Immature natural killer cell (primary cell): ENCODE measurements around the gene ITGAD. TPM values are rescaled to one million over a fixed set of nuclear protein-coding genes. Genes with fewer than 3 reads are reported as not detected.

Source experiments
- DNase-seq, 3 donors: peaks; one replicate each; pipeline ENCODE4 v3.0.0; 2022; ENCODE audit warnings: mixed read lengths in 1 of 3
- H3K27ac Mint-ChIP-seq, 6 donors: one replicate each; pipeline ENCODE4 v1.8.0; 2020; ENCODE audit warnings: mixed read lengths in 6 of 6, mild to moderate bottlenecking in 5 of 6, inconsistent platforms in 4 of 6, moderate library complexity in 3 of 6
- H3K27me3 Mint-ChIP-seq, 3 donors: one replicate each; pipeline ENCODE4 v1.8.0; 2020 to 2021; ENCODE audit warnings: low read depth in 3 of 3, mild to moderate bottlenecking in 3 of 3, mixed read lengths in 3 of 3, moderate library complexity in 3 of 3, inconsistent platforms in 1 of 3
- H3K36me3 Mint-ChIP-seq, 3 donors: one replicate each; pipeline ENCODE4 v1.8.0; 2020; ENCODE audit warnings: mixed read lengths in 3 of 3, inconsistent platforms in 2 of 3, mild to moderate bottlenecking in 2 of 3
- H3K4me1 Mint-ChIP-seq, 2 donors: one replicate each; pipeline ENCODE4 v1.8.0; 2020; ENCODE audit warnings: inconsistent platforms in 2 of 2, mild to moderate bottlenecking in 2 of 2, mixed read lengths in 2 of 2, moderate library complexity in 1 of 2
- H3K4me3 Mint-ChIP-seq, 5 donors: one replicate each; pipeline ENCODE4 v1.8.0; 2020; ENCODE audit warnings: mild to moderate bottlenecking in 5 of 5, mixed read lengths in 5 of 5, inconsistent platforms in 3 of 5, moderate library complexity in 3 of 5
- H3K9me3 Mint-ChIP-seq, 6 donors: one replicate each; pipeline ENCODE4 v1.8.0; 2020; ENCODE audit warnings: mild to moderate bottlenecking in 6 of 6, mixed read lengths in 6 of 6, inconsistent platforms in 4 of 6, moderate library complexity in 3 of 6
- polyA plus RNA-seq, 3 donors: library from polyadenylated mRNA; unstranded; fragments of 300-500 nt; fragmentation: Illumina TruSeq; gene quantifications; one replicate each; pipeline ENCODE4 v1.2.3, GENCODE V29; 2021

The ITGAD gene
- polyA plus RNA-seq, 3 donors from 2014 or later: 0.27 to 0.47 TPM; not detected in 1

- Mint-ChIP-seq H3K4me3 (no peak overlapping the region), H3K36me3 (peaks cover 5 to 18% (median 16%) of the 10 kb centered on the region in 3 donors)
- DNase-seq: no peak
Measured at GRCh38 chr16:31465788-31466370, 72.7 kb downstream of the ITGAD start.

GRCh38 chr16:31466381-31466841 is 73.3 kb downstream of the ITGAD start:
- H3K27me3 Mint-ChIP-seq: peaks cover 1 to 2% (median 2%) of the 10 kb centered on the region in 3 donors
- peaks cover 1 to 4% of the 10 kb centered on the region in 2 donors for H3K4me1 Mint-ChIP-seq
- H3K4me3 Mint-ChIP-seq: no peak overlapping the region
- H3K9me3 Mint-ChIP-seq: no peaks in the 10 kb centered on the region
- peaks cover 5 to 18% (median 16%) of the 10 kb centered on the region in 3 donors for H3K36me3 Mint-ChIP-seq
- no peak for DNase-seq
- H3K27ac Mint-ChIP-seq: no peak overlapping the region

More at GRCh38 chr16:31465788-31466370, 72.7 kb downstream of the ITGAD start:
- peaks cover 1 to 2% (median 2%) of the 10 kb centered on the region in 3 donors for H3K27me3 Mint-ChIP-seq
- H3K9me3 Mint-ChIP-seq: no peaks in the 10 kb centered on the region
- peaks cover 3 to 7% of the 10 kb centered on the region in 2 donors for H3K4me1 Mint-ChIP-seq
- H3K27ac Mint-ChIP-seq: no peak overlapping the region

- H3K36me3 Mint-ChIP-seq: peaks cover 5 to 18% (median 16%) of the 10 kb centered on the region in 3 donors
- no peak for DNase-seq
- no peak overlapping the region for H3K4me3 Mint-ChIP-seq
- peak overlapping the region in 2 of 6 donors; percentile 34 to 48 for H3K27ac Mint-ChIP-seq
- peaks cover 0 to 4% of the 10 kb centered on the region in 2 donors for H3K4me1 Mint-ChIP-seq
- no peaks in the 10 kb centered on the region for H3K9me3 Mint-ChIP-seq
- peaks cover 2 to 3% (median 3%) of the 10 kb centered on the region in 3 donors for H3K27me3 Mint-ChIP-seq
Measured at GRCh38 chr16:31467151-31467773, 74.1 kb downstream of the ITGAD start.

DNA sequence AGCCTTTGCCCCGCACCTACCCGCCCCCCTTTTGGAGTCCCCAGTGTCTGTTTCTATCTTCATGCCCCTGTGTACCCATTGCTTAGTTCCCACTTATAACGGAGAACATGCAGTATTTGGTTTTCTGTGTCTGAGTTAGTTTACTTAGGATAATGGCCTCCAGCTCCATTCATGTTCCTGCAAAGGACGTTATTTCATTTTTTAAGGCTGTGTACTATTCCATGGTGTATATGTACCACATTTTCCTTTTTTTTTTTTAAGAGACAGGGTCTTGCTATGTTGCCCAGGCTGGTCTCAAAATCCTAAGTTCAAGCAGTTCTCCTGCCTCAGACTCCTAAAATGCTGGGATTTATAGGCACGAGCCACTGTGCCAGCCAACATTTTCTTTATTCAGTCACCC is 74.7 kb downstream of the ITGAD start:
- peaks cover 7 to 8% (median 7%) of the 10 kb centered on the region in 3 donors for H3K27me3 Mint-ChIP-seq
- no peak for DNase-seq
- H3K9me3 Mint-ChIP-seq: no peaks in the 10 kb centered on the region
- H3K36me3 Mint-ChIP-seq: peaks cover 2 to 17% (median 16%) of the 10 kb centered on the region in 3 donors
- H3K27ac Mint-ChIP-seq: no peak overlapping the region
- H3K4me1 Mint-ChIP-seq: peaks cover 0 to 9% of the 10 kb centered on the region in 2 donors
- no peak overlapping the region for H3K4me3 Mint-ChIP-seq

DNA sequence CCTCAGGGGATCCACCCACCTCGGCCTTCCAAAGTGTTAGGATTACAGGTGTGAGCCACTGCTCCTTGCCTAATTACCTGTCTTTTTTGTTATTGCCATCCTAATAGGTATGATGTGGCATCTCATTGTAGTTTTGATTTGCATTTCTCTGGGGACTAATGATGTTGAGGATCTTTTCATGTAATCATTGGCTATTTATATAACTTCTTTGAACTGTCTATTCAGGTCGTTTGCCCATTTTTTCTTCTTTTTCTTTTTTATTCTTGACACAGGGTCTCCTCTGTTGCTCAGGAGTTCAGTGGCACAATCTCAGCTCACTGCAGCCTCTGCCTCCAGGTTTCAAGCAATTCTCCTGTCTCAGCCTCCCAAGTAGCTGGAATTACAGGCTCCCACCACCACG is 77.5 kb downstream of the ITGAD start:
- Mint-ChIP-seq H3K4me3 (no peak overlapping the region), H3K36me3 (peaks cover 0 to 6% (median 6%) of the 10 kb centered on the region in 3 donors), H3K27me3 (peaks cover 5 to 17% (median 12%) of the 10 kb centered on the region in 3 donors), H3K9me3 (peaks cover 0 to 2% (median 0%) of the 10 kb centered on the region in 6 donors), H3K4me1 (peaks cover 0 to 11% of the 10 kb centered on the region in 2 donors), H3K27ac (no peak overlapping the region)
- DNase-seq: no peak

- peaks cover 0 to 6% (median 4%) of the 10 kb centered on the region in 3 donors for H3K36me3 Mint-ChIP-seq
- DNase-seq: no peak
- H3K9me3 Mint-ChIP-seq: peaks cover 0 to 2% (median 0%) of the 10 kb centered on the region in 6 donors
- peaks cover 5 to 14% of the 10 kb centered on the region in 2 donors for H3K4me1 Mint-ChIP-seq
- H3K4me3 Mint-ChIP-seq: peak overlapping the region in 1 of 5 donors; percentile 39
- no peak overlapping the region for H3K27ac Mint-ChIP-seq
- peaks cover 5 to 20% (median 12%) of the 10 kb centered on the region in 3 donors for H3K27me3 Mint-ChIP-seq
Measured at GRCh38 chr16:31471241-31471874, 78.2 kb downstream of the ITGAD start.

DNA sequence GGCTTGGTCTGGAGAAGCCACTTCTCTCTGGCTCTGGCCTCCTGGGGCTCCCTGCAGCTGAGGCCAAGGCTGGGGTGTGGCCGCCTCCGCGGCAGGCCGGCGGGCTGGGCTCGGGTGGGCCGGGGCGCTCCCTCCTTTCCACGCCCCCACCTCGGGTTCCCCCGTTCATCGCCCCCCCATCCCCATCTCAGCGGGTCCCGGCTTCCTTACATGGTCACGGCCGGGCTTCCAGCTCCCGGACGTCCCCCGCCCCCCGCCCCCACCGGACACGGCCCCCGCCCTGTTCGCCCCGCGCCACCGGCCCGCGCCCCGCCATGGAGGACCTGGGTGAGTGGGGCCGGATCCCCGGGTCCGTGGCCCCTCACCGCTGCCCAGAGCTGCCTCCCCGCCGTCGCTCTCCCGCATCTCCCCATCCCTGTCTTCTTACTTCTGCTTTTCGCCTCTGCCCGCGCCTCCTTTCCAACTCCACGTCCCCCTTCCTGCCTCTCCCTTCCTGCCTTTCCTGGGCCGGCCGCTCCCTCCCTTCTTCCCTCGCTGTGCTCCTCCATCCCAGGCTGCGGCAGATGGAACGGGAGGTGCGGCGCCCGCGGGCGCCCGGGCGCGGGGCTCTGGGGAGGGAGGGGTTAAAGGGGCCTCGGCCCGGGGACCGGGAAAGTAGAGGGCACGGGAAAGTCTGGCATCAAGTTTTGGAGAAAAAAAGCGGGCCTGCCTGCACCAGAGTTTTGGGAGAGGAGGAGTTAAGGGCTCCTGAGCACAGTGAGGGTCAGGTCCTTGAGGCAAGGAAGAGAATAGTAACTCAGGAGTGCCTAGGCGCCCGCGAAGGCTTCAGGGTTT is 79.0 kb downstream of the ITGAD start, which contains the start of gene TGFB1I1:
TSS of gene TGFB1I1 (plus strand) at position 278 of the 834 bp plus-strand sequence. CDS start at position 315, 37 bp downstream.
- peak within 1 kb of the TSS; percentile 30 to 79 (median 67) for H3K4me3 Mint-ChIP-seq
- peaks cover 8 to 19% of the 10 kb centered on the region in 2 donors for H3K4me1 Mint-ChIP-seq
- peaks cover 0 to 2% (median 0%) of the 10 kb centered on the region in 6 donors for H3K9me3 Mint-ChIP-seq
- no peak within 1 kb of the TSS for H3K27ac Mint-ChIP-seq
- peaks cover 5 to 20% (median 13%) of the 10 kb centered on the region in 3 donors for H3K27me3 Mint-ChIP-seq
- H3K36me3 Mint-ChIP-seq: peaks cover 0 to 1% (median 0%) of the 10 kb centered on the region in 3 donors
- DNase-seq: no peak

- Mint-ChIP-seq H3K36me3 (no peaks in the 10 kb centered on the region), H3K27ac (no peak overlapping the region)
Measured at GRCh38 chr16:31472709-31473203, 79.6 kb downstream of the ITGAD start.

DNA sequence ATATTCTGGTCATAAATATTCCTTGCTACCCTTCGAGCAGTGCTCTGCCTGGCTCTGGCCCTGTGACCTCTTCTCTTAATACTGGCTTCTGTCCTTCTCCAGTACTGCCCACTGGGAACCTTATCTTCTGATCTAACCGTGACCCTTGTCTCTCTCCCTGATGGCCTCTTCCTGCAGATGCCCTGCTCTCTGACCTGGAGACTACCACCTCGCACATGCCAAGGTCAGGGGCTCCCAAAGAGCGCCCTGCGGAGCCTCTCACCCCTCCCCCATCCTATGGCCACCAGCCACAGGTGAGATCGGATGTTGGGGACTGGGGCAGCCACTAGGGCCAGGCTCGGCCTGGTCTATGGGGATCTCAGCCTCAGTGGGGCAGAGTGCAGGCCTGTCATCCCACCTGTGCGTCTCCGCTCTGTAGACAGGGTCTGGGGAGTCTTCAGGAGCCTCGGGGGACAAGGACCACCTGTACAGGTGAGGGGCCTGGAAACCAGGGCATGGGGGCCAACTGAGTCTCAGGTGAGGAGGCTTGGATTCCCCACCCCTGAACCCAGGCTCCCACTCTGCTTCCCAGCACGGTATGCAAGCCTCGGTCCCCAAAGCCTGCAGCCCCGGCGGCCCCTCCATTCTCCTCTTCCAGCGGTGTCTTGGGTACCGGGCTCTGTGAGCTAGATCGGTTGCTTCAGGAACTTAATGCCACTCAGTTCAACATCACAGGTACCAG is 80.3 kb downstream of the ITGAD start:
- peak overlapping the region in 1 of 5 donors; percentile 65 for H3K4me3 Mint-ChIP-seq
- H3K4me1 Mint-ChIP-seq: peaks cover 15 to 25% of the 10 kb centered on the region in 2 donors
- no peak overlapping the region for H3K27ac Mint-ChIP-seq
- no peak for DNase-seq
- H3K27me3 Mint-ChIP-seq: peaks cover 7 to 20% (median 11%) of the 10 kb centered on the region in 3 donors
- H3K36me3 Mint-ChIP-seq: no peaks in the 10 kb centered on the region
- H3K9me3 Mint-ChIP-seq: peaks cover 0 to 2% (median 0%) of the 10 kb centered on the region in 6 donors

More at GRCh38 chr16:31472709-31473203, 79.6 kb downstream of the ITGAD start:
- peaks cover 11 to 23% of the 10 kb centered on the region in 2 donors for H3K4me1 Mint-ChIP-seq
- peak in 2 of 3 donors; percentile 26 to 32 for DNase-seq
- H3K27me3 Mint-ChIP-seq: peaks cover 6 to 20% (median 11%) of the 10 kb centered on the region in 3 donors
- H3K4me3 Mint-ChIP-seq: peak overlapping the region in 3 of 5 donors; percentile 30 to 79 (median 36)
- H3K9me3 Mint-ChIP-seq: peaks cover 0 to 2% (median 0%) of the 10 kb centered on the region in 6 donors

GRCh38 chr16:31474173-31474714 is 81.1 kb downstream of the ITGAD start:
- H3K36me3 Mint-ChIP-seq: no peaks in the 10 kb centered on the region
- peaks cover 0 to 2% (median 0%) of the 10 kb centered on the region in 6 donors for H3K9me3 Mint-ChIP-seq
- peaks cover 15 to 25% of the 10 kb centered on the region in 2 donors for H3K4me1 Mint-ChIP-seq
- H3K4me3 Mint-ChIP-seq: peak overlapping the region in 1 of 5 donors; percentile 29
- no peak overlapping the region for H3K27ac Mint-ChIP-seq
- H3K27me3 Mint-ChIP-seq: peaks cover 7 to 20% (median 11%) of the 10 kb centered on the region in 3 donors
- DNase-seq: no peak

- Mint-ChIP-seq H3K27me3 (peaks cover 8 to 20% (median 11%) of the 10 kb centered on the region in 3 donors), H3K27ac (no peak overlapping the region), H3K36me3 (no peaks in the 10 kb centered on the region), H3K4me3 (peak overlapping the region in 2 of 5 donors; percentile 2 to 38), H3K9me3 (peaks cover 0 to 2% (median 0%) of the 10 kb centered on the region in 6 donors), H3K4me1 (peaks cover 15 to 25% of the 10 kb centered on the region in 2 donors)
- DNase-seq: no peak
Measured at GRCh38 chr16:31474773-31475738, 81.9 kb downstream of the ITGAD start.
